HG03354 (cell line): ENCODE results near the gene TPH2.

Experiments
- ATAC-seq: cut with Tn5 transposase; IDR thresholded peaks from one replicate; pipeline ENCODE4 v1.9.1; 2021; ENCODE audit warnings: mild to moderate bottlenecking; ENCODE audit not compliant: unreplicated experiment, poor library complexity, severe bottlenecking

The TPH2 gene

GRCh38 chr12:71958056-71958455, 19.4 kb downstream of the TPH2 start:
- no peak for ATAC-seq

- no peak for ATAC-seq
These were observed 19.8 kb downstream of the TPH2 start for GRCh38 chr12:71958457-71958856.

- ATAC-seq, result no peak
These were observed 20.4 kb downstream of the TPH2 start for GRCh38 chr12:71958993-71959578.

- ATAC-seq, result no peak
These were observed 28.6 kb downstream of the TPH2 start for GRCh38 chr12:71967211-71967610.

- no peak for ATAC-seq
These were observed 30.7 kb downstream of the TPH2 start for GRCh38 chr12:71969330-71969729.

GRCh38 chr12:71970031-71970430, 31.4 kb downstream of the TPH2 start:
- ATAC-seq, result no peak

GRCh38 chr12:71972441-71973074, 33.9 kb downstream of the TPH2 start:
- no peak for ATAC-seq

GRCh38 chr12:71973687-71974086, 35.0 kb downstream of the TPH2 start:
- ATAC-seq, result no peak

- no peak for ATAC-seq
These were observed 41.9 kb downstream of the TPH2 start for GRCh38 chr12:71980538-71980937.

- no peak for ATAC-seq
These were observed 42.5 kb downstream of the TPH2 start for GRCh38 chr12:71981149-71981548.

GRCh38 chr12:71994715-71995114, 56.1 kb downstream of the TPH2 start:
- no peak for ATAC-seq

- no peak for ATAC-seq
These were observed 61.1 kb downstream of the TPH2 start for GRCh38 chr12:71999795-72000194.

- no peak for ATAC-seq
These were observed 62.5 kb downstream of the TPH2 start for GRCh38 chr12:72000969-72001648.

GRCh38 chr12:72006766-72007165, 68.1 kb downstream of the TPH2 start:
- ATAC-seq, result no peak

GRCh38 chr12:72010356-72010755, 71.7 kb downstream of the TPH2 start:
- no peak for ATAC-seq

GRCh38 chr12:72011374-72011773, 72.7 kb downstream of the TPH2 start:
- no peak for ATAC-seq

- ATAC-seq, result no peak
These were observed 74.2 kb downstream of the TPH2 start for GRCh38 chr12:72012874-72013273.

GRCh38 chr12:72015895-72016294, 77.2 kb downstream of the TPH2 start:
- no peak for ATAC-seq

- peak; percentile 98 for ATAC-seq
These were observed 78.5 kb downstream of the TPH2 start for GRCh38 chr12:72017054-72017651.

GRCh38 chr12:72018036-72018435, 79.4 kb downstream of the TPH2 start:
- ATAC-seq, result no peak

- no peak for ATAC-seq
These were observed 86.0 kb downstream of the TPH2 start for GRCh38 chr12:72024613-72025012.
